ENCODE measurements around the gene PDXDC1.
"Not testable (repeated sequence)": the region's sequence is repeated elsewhere in the genome, so short reads cannot be mapped to it uniquely, and the experiment has no call there.

PDXDC1 gene

DNA sequence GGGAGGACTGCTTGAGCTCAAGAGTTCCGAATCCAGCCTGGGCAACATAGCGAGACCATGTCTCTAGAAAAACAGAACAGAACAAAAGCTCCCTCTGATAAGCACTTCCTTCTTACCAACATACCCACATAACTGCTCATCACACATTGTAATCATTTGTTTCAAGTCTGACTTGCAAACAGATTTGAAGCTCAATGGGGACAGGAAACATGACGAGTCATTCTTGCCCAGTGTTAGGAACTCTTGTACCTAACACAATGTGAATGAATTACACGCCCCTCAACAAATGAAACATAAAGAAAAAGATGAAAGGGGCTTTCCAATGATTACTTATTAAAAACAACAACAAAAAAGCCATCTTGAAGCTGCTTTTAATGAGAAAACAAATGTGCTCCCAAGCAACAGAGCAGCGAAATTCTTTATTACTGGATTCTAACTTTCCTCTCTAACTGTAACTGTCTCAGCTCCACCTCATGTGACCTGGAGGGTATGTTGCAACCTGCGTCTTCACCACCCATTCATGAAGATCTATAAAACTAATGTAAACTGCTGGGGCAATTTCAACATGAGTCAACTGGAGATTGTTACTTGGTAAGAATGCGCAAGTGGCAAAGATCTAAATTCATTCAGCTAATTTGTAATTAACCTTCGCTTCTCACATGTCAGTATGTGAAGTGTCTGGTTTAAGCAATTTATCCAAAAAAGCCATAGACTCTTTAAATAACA is 87.4 kb downstream of the PDXDC1 start:
- H3K36me3 ChIP-seq (ENCODE audit: insufficient read depth, low read length): peaks cover 33% of the 10 kb centered on the region
- H3K9ac ChIP-seq (ENCODE audit: low read depth, low read length); H3K4me1 ChIP-seq (ENCODE audit: control insufficient read depth, insufficient read depth, low read length); H3K27me3 ChIP-seq (ENCODE audit: control insufficient read depth, insufficient read depth, low read length); H3K4me2 ChIP-seq (ENCODE audit: low read length); H3K9me3 ChIP-seq (replicated peaks; ENCODE audit: low read length); H3K4me3 ChIP-seq (ENCODE audit: low read length): not testable (repeated sequence)

DNA sequence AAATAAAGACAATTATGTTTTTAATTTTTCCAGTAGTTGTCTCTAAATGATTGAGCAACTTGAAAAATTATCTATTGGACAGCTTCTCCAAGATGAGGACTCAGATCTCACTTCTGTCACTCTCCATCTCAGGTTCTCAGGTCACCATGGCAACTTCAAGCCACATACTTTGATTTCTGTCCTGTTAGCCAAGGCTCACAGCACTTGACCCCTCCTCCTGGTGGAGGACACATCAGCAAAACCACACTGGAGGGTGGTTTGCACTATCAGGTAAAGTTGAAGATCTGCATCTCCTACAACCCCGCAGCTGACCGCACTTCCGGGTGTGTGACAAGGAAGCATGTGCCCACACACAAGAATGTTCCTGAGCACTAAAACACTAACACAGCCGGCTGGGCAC is 91.1 kb downstream of the PDXDC1 start:
- not testable (repeated sequence) for H3K9me3 ChIP-seq (replicated peaks; ENCODE audit: low read length); H3K4me1 ChIP-seq (ENCODE audit: control insufficient read depth, insufficient read depth, low read length); H3K4me3 ChIP-seq (ENCODE audit: low read length); H3K4me2 ChIP-seq (ENCODE audit: low read length); H3K9ac ChIP-seq (ENCODE audit: low read depth, low read length); H3K27me3 ChIP-seq (ENCODE audit: control insufficient read depth, insufficient read depth, low read length)
- peaks cover 29% of the 10 kb centered on the region for H3K36me3 ChIP-seq (ENCODE audit: insufficient read depth, low read length)

DNA sequence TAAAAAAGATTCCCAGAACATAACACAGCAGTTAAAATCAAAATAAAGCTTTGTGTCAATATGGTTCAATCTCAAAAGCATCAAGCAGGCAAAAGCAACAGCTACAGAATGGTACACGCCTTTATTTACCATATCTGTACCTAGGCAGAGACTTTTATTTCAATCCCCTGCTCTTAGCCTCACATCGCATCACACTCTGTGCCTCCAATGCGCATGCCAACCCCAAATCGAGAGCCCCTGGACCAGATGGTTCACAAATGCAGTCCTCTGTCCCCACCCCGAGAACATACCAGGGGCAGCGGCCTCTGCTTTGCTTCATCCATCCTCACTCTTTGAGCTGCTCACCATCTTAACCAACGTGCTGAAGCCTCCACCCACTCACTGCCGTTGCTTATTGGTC is 91.9 kb downstream of the PDXDC1 start:
- not testable (repeated sequence) for H3K4me3 ChIP-seq (ENCODE audit: low read length); H3K4me1 ChIP-seq (ENCODE audit: control insufficient read depth, insufficient read depth, low read length); H3K9me3 ChIP-seq (replicated peaks; ENCODE audit: low read length); H3K9ac ChIP-seq (ENCODE audit: low read depth, low read length); H3K27me3 ChIP-seq (ENCODE audit: control insufficient read depth, insufficient read depth, low read length); H3K4me2 ChIP-seq (ENCODE audit: low read length)
- peaks cover 25% of the 10 kb centered on the region for H3K36me3 ChIP-seq (ENCODE audit: insufficient read depth, low read length)

DNA sequence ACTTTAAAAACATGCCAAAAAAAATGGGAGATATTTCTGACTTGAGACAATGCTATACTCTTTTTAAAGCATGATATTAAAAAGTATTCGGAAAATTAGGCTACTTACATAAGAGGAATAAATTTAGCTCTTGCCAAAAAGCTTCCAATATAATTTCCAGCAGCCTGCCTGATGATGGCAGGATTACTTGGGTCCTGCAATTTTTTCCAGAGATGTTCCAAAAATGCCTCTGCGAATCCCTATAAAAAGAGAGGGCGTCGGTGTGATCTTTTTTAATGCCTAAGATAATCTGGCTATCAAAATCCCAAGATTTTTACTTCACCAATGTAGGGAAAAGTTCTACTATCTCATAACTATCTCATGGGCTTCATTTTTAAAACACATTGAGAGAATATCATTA is 96.2 kb downstream of the PDXDC1 start:
- not testable (repeated sequence) for H3K4me3 ChIP-seq (ENCODE audit: low read length); H3K4me2 ChIP-seq (ENCODE audit: low read length); H3K9me3 ChIP-seq (replicated peaks; ENCODE audit: low read length); H3K4me1 ChIP-seq (ENCODE audit: control insufficient read depth, insufficient read depth, low read length); H3K9ac ChIP-seq (ENCODE audit: low read depth, low read length); H3K27me3 ChIP-seq (ENCODE audit: control insufficient read depth, insufficient read depth, low read length)
- peaks cover 52% of the 10 kb centered on the region for H3K36me3 ChIP-seq (ENCODE audit: insufficient read depth, low read length)

DNA sequence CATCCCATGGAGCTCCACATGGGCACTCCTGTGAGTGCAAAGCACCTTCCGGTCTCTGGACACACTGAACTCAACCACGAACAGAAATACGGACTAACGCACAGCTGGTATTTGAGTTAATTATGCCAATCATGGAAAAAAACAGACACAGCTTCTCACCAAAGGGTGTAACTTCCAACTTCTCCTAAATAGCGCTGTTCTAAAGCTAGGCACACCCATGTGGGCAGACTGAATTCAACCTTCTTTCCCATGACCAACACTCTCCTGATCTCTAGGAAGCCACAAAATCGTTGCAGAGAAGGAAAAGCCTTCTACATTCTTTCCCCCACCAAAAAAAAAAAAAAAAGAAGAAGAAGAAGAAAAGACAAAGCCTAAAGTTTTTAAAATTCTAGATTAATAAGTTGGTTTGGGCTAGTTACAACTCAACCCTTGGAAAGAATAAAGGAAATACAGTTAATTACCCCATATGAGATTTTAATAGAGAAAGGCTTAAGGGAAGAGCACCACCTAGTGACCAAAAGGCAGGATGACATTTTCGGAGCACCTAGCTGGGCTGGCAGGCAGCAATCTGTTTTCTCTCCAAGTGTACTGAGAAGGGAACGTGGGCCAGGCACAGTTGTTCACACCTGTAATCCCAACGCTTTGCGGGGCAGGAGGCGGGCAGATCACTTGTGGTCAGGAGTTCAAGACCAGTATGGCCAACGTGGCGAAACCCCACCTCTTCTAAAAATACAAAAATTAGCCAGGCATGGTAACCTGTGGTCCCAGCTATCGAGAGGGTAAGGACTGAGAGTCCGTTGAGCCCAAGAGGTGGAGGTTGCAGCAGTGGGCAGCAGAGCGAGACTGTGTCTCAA is 97.3 kb downstream of the PDXDC1 start:
- H3K4me1 ChIP-seq (ENCODE audit: control insufficient read depth, insufficient read depth, low read length); H3K4me2 ChIP-seq (ENCODE audit: low read length); H3K9me3 ChIP-seq (replicated peaks; ENCODE audit: low read length); H3K4me3 ChIP-seq (ENCODE audit: low read length); H3K27me3 ChIP-seq (ENCODE audit: control insufficient read depth, insufficient read depth, low read length); H3K9ac ChIP-seq (ENCODE audit: low read depth, low read length): not testable (repeated sequence)
- H3K36me3 ChIP-seq (ENCODE audit: insufficient read depth, low read length): peaks cover 53% of the 10 kb centered on the region

DNA sequence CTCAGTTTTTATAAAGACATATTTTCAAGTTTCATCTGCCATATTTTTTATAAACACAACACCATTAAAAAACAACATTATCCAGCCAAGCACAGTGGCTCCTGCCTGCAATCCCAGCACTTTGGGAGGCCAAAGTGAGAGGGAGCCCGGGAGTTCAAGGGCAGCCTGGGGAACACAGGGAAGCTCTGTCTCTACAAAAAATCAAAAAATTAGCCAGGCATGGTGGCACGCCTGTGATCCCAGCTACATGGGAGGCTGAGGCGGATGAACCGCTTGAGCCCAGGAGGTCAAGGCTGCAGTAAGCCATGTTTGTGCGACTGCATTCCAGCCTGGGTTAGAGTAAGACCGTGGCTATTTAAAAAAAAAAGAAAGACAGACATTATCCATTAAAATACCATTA is 98.3 kb downstream of the PDXDC1 start:
- Histone ChIP-seq H3K9me3 (replicated peaks; ENCODE audit: low read length) (no peaks in the 10 kb centered on the region), H3K36me3 (ENCODE audit: insufficient read depth, low read length) (peaks cover 53% of the 10 kb centered on the region), H3K9ac (ENCODE audit: low read depth, low read length) (no peak overlapping the region), H3K4me1 (ENCODE audit: control insufficient read depth, insufficient read depth, low read length) (no peaks in the 10 kb centered on the region), H3K4me3 (ENCODE audit: low read length) (no peak overlapping the region), H3K4me2 (ENCODE audit: low read length) (no peak overlapping the region), H3K27me3 (ENCODE audit: control insufficient read depth, insufficient read depth, low read length) (no peaks in the 10 kb centered on the region)

DNA sequence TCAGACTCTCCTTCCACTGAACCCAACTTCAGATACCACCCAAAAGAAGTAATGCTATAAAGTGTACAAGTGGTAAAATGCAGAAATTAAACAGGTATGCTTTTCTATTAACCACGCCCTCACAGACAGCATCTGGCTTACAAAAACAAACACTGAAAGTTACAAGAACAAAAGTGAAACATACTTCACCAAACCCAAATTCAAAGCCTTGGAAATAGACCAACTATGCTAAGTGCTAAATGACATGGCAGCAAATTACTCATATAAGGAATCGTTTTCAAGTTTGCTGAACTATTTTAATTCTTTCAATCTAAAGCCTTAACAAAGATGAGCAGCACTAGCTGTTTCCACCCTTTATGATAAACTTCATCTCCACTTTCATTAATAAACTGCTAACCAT is 101.3 kb downstream of the PDXDC1 start:
- H3K4me1 ChIP-seq (ENCODE audit: control insufficient read depth, insufficient read depth, low read length); H3K4me3 ChIP-seq (ENCODE audit: low read length); H3K9me3 ChIP-seq (replicated peaks; ENCODE audit: low read length); H3K27me3 ChIP-seq (ENCODE audit: control insufficient read depth, insufficient read depth, low read length); H3K4me2 ChIP-seq (ENCODE audit: low read length); H3K9ac ChIP-seq (ENCODE audit: low read depth, low read length): not testable (repeated sequence)
- peaks cover 38% of the 10 kb centered on the region for H3K36me3 ChIP-seq (ENCODE audit: insufficient read depth, low read length)

DNA sequence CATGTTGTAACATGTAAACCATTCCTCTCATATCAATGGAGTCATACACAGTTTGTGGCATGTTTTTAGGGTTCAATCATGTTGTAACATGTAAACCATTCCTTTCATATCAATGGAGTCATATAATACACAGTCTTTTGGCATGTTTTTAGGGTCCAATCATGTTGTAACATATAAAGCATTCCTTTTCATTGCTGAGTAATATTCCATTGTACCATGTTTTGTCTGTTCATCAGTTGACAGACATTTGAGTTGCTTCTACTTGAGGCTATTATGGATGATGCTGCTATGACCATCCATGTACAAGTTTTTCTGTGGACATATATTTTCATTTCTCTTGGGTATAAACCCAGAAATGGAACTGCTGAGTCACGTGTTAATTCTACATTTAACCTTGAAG is 106.1 kb downstream of the PDXDC1 start:
- not testable (repeated sequence) for H3K9me3 ChIP-seq (replicated peaks; ENCODE audit: low read length); H3K9ac ChIP-seq (ENCODE audit: low read depth, low read length); H3K27me3 ChIP-seq (ENCODE audit: control insufficient read depth, insufficient read depth, low read length); H3K4me1 ChIP-seq (ENCODE audit: control insufficient read depth, insufficient read depth, low read length); H3K4me3 ChIP-seq (ENCODE audit: low read length); H3K4me2 ChIP-seq (ENCODE audit: low read length)
- H3K36me3 ChIP-seq (ENCODE audit: insufficient read depth, low read length): peaks cover 21% of the 10 kb centered on the region

DNA sequence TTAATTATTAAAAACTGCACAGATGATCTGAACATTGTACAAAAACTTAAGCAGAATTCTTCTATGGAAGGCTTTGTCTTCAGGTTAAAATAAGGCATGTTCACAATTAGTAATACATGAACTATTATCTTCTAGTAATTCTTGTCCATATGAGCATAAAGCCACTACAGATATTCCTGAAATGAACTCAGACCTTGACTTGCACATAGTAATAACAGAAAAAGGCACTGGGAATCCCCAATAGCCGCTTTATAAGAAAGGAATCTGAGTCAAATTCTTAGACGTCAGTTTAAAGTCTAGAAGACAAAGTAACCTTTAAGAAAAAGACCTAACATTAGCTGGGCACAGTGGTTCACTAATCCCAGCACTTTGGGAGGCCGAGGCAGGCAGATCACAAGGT is 108.0 kb downstream of the PDXDC1 start:
- not testable (repeated sequence) for H3K4me1 ChIP-seq (ENCODE audit: control insufficient read depth, insufficient read depth, low read length); H3K27me3 ChIP-seq (ENCODE audit: control insufficient read depth, insufficient read depth, low read length); H3K9me3 ChIP-seq (replicated peaks; ENCODE audit: low read length); H3K4me3 ChIP-seq (ENCODE audit: low read length); H3K4me2 ChIP-seq (ENCODE audit: low read length); H3K9ac ChIP-seq (ENCODE audit: low read depth, low read length)
- H3K36me3 ChIP-seq (ENCODE audit: insufficient read depth, low read length): peaks cover 19% of the 10 kb centered on the region

DNA sequence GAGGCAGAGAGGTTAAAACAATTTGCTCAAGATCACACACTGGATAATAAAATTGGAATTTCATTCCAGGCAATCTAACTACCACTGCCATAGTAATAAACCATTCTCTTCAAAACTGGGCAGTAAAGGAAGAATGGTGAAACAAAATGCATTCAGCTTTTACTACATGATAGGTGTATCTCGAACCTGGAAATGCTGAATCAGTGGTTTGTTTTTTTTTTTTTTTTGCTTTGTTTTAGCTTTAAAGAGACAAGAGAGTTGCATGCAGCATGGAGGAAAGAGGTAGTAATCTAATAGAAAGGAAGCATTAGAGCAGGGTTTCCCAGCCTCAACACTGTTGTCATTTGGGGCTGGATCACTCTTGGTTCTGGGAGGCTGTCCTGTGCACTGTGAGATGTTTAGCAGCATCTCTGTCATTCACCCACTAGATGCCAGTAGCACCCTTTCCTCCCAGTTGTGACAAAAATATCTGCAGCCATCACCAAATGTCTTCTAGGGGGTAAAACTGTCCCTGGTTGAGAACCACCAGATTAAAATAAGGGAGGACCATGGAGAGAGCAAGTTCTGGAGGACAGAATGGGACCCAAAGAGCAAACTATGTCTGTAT is 115.9 kb downstream of the PDXDC1 start:
- not testable (repeated sequence) for H3K27me3 ChIP-seq (ENCODE audit: control insufficient read depth, insufficient read depth, low read length); H3K4me2 ChIP-seq (ENCODE audit: low read length); H3K4me1 ChIP-seq (ENCODE audit: control insufficient read depth, insufficient read depth, low read length); H3K36me3 ChIP-seq (ENCODE audit: insufficient read depth, low read length); H3K9ac ChIP-seq (ENCODE audit: low read depth, low read length); H3K9me3 ChIP-seq (replicated peaks; ENCODE audit: low read length); H3K4me3 ChIP-seq (ENCODE audit: low read length)

DNA sequence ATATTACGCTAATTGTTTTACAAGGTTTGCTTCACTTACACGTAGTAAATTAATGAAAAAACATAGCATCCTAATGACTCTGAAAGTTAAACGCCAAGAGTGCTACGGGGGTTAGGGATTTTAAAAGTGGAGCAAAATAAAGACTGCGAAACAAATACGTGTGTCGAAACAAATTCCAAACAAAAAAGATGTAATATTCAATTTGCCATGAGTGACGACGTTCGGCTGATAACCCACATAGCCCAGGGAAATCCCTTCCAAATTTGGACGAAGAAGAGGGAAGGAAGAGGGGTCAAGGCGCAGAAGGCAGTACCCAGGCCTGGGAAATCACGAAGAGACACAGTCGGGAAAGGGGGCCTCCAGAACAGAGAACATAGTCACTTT is 118.7 kb downstream of the PDXDC1 start:
- Histone ChIP-seq H3K9ac (ENCODE audit: low read depth, low read length) (peak overlapping the region; percentile 94), H3K4me3 (ENCODE audit: low read length) (peak overlapping the region; percentile 77), H3K4me2 (ENCODE audit: low read length) (peak overlapping the region; percentile 97)
- H3K27me3 ChIP-seq (ENCODE audit: control insufficient read depth, insufficient read depth, low read length); H3K36me3 ChIP-seq (ENCODE audit: insufficient read depth, low read length); H3K9me3 ChIP-seq (replicated peaks; ENCODE audit: low read length); H3K4me1 ChIP-seq (ENCODE audit: control insufficient read depth, insufficient read depth, low read length): not testable (repeated sequence)

All from skeletal muscle satellite cell (primary cell).